GDM1 (cell line): Measurements from ENCODE around the gene RNGTT.
"Not testable (repeated sequence)": the region's sequence is repeated elsewhere in the genome, so short reads cannot be mapped to it uniquely, and the experiment has no call there.

ENCODE experiments used
- DNase-seq: peaks from one replicate; lab custom pipeline; 2025; lab: John Stamatoyannopoulos, UW

RNGTT gene

GRCh38 chr6:88807622-88808021 is 155.8 kb downstream of the RNGTT start:
- DNase-seq, result no peak

GRCh38 chr6:88806728-88807127 is 156.7 kb downstream of the RNGTT start:
- DNase-seq, result no peak

GRCh38 chr6:88804701-88805100 is 158.7 kb downstream of the RNGTT start:
- DNase-seq, result no peak

DNA sequence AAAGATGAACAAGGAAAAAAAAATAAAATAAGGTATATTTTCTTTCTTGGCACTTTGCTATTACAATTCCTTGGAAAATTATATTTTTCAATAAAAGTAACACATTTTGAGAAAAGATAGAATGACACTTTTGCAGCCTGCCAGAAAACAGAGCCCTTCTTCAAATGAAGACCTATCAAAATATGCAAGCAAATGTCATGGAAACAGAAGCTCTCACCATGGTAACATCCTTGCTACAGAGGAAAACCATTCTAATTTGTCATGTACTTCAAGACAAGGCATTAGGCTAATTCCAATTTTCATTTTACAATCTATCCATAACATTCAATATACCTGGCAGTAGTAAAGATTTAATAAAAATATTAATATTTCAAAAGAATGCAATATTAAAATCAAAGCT is 177.9 kb downstream of the RNGTT start:
- DNase-seq, result no peak

DNA sequence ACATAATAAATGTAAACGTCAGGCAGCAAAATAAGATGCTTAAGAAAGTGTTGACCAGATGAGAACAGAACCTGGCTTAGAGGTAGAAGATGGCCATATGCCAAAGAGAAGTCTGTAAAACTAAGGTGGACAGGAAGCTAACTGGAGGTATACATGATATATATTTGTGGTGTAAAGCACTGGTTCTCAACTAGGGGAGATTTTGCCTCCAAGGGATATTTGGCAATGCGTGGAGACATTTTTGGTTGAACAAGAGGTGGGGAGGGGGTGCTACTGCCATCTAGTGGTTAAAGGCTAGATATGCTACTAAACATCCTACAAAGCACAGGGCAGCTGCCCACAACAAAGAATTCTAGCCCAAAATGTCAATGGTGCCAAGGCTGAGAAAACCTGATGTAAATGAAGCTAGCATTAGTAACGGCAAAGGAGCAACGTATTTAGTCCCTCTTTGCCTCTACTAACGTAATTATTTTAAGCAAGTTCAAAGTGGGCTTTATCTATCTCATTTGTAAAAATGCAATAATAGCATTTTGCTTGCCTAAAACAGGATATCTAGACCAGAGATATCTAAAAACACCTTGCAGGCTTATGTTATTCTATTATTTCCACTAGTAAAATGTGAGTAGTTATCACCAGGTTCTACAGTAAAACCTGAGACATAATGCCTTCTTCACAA is 182.6 kb downstream of the RNGTT start:
- peak; percentile 55 for DNase-seq

- no peak for DNase-seq
Observed at GRCh38 chr6:88775866-88776571, 187.4 kb downstream of the RNGTT start.

DNA sequence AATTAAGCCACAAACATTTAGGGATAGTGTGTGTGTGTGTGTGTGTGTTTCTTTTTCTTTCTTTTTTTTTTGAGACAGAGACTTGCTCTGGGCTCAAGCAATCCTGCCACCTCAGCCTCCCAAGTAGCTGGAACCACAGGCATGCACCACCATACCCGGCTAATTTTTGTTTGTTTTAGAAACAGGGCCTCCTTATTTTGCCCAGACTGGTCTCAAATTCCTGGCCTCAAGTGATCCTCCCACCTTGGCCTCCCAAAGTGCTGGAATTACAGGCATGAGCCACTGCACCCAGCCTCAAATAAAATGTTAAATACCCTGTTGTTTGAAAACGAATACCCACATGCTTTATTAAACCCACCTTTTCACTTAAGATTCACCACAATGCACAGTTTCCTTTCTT is 195.3 kb downstream of the RNGTT start:
- not testable (repeated sequence) for DNase-seq

- DNase-seq, result no peak
Observed at GRCh38 chr6:88764081-88764480, 199.3 kb downstream of the RNGTT start.

- no peak for DNase-seq
Observed at GRCh38 chr6:88763160-88763559, 200.3 kb downstream of the RNGTT start.

DNA sequence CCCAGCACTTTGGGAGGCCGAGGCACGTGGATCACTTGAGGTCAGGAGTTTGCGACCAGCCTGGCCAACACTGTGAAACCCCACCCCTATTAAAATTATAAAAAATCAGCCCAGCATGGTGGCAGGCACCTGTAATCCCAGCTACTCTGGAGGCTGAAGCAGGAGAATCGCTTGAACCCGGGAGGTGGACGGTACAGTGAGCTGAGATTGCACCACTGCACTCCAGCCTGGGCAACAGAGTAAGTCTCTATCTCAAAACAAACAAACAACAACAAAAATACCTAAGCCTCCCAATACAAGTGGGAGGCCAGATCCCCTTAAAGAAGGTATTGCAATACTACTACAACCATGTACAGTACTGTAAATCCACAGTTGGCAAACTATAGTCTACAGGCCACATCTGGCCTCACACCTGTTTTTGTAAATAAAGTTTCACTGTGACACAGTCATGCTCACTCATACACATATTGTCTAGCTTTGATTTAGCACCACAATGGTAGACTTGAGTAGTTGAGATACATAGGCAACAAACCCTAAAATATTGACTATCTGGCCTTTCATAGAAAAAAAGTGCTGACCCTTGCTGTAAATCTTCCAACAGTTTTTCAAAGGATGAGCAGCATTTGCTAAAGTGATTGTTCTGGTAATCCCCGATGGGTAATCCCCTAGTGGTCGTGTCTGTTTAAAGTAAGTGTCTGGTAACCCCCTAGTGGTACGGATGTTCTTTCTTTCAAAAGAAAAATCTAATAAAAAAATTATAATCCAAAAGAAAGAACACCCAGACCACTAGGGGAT is 202.0 kb downstream of the RNGTT start:
- no peak for DNase-seq

DNA sequence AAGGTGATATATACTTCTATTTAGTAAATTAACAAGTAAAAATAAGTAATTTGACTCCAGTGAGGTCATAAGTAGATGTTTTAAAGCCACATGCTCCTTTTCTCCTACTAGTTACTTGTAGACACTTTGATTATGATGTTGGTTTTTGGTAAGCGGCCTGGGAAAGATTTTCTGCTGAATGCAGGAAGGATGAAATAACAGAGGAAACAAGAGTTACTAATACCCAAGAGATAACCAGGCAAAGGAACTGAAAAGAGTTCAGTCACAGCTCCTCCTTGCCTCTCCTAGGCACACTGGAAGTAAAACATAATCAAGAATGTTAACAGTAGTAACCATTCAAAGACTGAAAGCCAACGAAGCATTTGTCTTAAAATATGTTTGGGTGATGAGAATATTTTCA is 203.3 kb downstream of the RNGTT start:
- DNase-seq, result no peak

DNA sequence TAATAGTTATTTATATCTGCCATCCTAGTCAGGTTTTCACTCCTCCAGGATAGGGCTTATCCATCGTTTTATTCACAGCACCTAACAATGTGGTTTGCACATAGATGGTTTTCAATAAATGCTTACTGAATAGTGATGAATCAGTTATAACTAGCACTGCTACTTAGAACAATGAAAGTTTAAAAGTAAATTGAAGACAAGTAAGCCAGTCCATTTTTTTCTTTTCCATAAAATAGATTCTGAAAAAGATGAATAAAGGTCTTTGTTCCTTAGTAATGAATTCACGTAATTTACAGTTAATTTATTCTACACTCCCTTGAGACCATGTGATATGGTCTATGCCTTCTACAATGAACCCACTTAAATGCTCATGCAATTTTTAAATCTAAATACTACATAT is 212.5 kb downstream of the RNGTT start:
- DNase-seq, result no peak

- DNase-seq, result no peak
Observed at GRCh38 chr6:88749849-88750248, 213.6 kb downstream of the RNGTT start.

DNA sequence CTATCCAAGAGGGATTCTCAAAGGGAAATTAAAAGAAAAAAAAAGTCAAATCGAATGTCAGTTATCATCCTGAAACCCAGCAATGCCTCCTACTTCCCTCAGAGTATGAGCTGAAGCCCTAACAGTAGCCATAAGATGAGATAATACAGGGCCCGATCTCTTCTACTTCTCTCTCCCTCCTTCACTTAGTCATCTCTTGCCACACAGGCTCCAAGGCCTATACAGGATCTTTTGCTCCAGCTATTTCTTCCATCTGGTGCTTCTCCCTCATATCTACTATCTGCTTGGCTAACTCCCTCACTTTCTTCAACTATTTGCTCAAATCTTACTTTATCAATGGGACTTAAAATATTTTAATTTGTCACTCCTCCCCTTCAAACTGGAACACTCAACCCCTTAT is 215.3 kb downstream of the RNGTT start:
- DNase-seq, result no peak

GRCh38 chr6:88741939-88742338 is 221.5 kb downstream of the RNGTT start:
- DNase-seq, result no peak

GRCh38 chr6:88741071-88741470 is 222.3 kb downstream of the RNGTT start:
- no peak for DNase-seq

DNA sequence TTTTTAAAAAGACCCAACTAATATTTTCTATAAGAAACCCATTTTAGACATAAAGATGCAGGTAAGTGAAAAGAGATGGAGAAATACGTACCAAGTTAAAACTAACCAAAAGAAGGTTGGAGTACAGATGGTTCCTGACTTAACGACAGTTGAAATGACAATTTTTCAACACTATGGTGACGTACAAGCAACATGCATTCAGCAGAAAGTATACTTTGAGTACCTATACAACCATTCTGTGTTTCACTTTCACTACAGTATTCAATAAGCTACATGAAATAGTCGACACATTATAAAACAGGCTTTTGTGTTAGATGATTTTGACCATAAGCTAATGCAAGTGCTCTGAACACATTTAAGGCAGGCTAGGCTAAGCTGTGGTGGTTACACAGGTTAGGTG is 228.9 kb downstream of the RNGTT start:
- DNase-seq, result no peak

DNA sequence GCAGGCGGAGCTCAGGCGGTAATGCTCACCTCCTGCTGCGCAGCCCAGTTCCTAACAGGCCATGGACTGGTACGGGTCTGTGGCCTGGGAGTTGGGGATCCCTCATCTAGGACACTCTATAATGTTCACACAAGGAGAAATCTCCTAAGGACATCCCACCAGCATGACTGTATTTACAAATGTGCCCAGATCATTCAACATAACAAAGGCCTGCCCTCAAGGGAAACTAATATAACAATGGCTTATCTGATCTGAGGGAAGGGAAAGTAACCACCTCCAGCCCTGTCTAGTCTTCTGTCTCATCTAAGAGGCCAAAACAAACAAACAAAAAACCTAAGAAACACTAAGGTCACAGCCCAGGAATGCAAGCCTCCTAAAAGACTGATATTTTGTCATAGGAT is 232.8 kb downstream of the RNGTT start:
- no peak for DNase-seq

- no peak for DNase-seq
Observed at GRCh38 chr6:88728756-88729155, 234.7 kb downstream of the RNGTT start.

GRCh38 chr6:88726409-88726808 is 237.0 kb downstream of the RNGTT start:
- not testable (repeated sequence) for DNase-seq

- DNase-seq, result no peak
Observed at GRCh38 chr6:88725111-88725975, 238.1 kb downstream of the RNGTT start.

DNA sequence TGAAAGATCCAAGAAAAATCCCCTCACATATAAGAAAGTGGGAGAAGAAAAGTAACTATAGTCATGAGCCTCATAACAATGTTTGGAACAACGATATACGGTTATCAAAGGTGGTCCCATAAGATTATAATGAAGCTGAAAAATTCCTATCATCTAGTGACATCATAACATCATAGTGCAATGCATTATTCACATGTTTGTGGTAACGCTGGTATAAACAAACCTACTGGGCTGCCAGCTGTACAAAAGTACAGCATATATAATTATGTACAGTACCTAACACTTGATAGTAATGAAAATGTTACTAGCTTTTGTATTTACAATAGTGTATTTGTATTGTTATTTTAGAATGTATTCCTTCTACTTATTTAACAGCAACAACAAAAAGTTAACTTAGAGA is 240.7 kb downstream of the RNGTT start:
- DNase-seq, result no peak
